NCI-H526 (cell line): ENCODE results near the gene SHISA2.
"Not testable (repeated sequence)": the region's sequence is repeated elsewhere in the genome, so short reads cannot be mapped to it uniquely, and the experiment has no call there.

Experiments used
- DNase-seq, 2 experiments: peaks; one replicate each; lab custom pipeline; 2025; lab: John Stamatoyannopoulos, UW

The SHISA2 gene

GRCh38 chr13:26051657-26052311 is at the start of gene SHISA2:
SHISA2 (minus strand) TSS chr13:26052016; CDS start chr13:26050975, 1,041 bp downstream.
- peak; percentile 32 to 86 for DNase-seq

GRCh38 chr13:26095846-26096610 is 44.2 kb upstream of the SHISA2 start:
- no peak for DNase-seq

GRCh38 chr13:26095338-26095737 is 43.5 kb upstream of the SHISA2 start:
- peak in 1 of 2 experiments; percentile 15 for DNase-seq

- not testable (repeated sequence) for DNase-seq
These were observed 25.0 kb upstream of the SHISA2 start for GRCh38 chr13:26076821-26077220.

- DNase-seq, result peak in 1 of 2 experiments; percentile 41
These were observed 23.7 kb upstream of the SHISA2 start for GRCh38 chr13:26075498-26075897.

- no peak for DNase-seq
These were observed 22.9 kb upstream of the SHISA2 start for GRCh38 chr13:26074706-26075105.

GRCh38 chr13:26072335-26072734 is 20.5 kb upstream of the SHISA2 start:
- not testable (repeated sequence) for DNase-seq

GRCh38 chr13:26071691-26072090 is 19.9 kb upstream of the SHISA2 start:
- DNase-seq, result no peak

- not testable (repeated sequence) for DNase-seq
These were observed 17.8 kb upstream of the SHISA2 start for GRCh38 chr13:26069642-26070041.

- DNase-seq, result not testable (repeated sequence)
These were observed 16.6 kb upstream of the SHISA2 start for GRCh38 chr13:26068372-26068771.

GRCh38 chr13:26067601-26068000 is 15.8 kb upstream of the SHISA2 start:
- no peak for DNase-seq

- not testable (repeated sequence) for DNase-seq
These were observed 14.7 kb upstream of the SHISA2 start for GRCh38 chr13:26066492-26066891.

- DNase-seq, result peak; percentile 50 to 89
These were observed 11.1 kb upstream of the SHISA2 start for GRCh38 chr13:26062853-26063444.

GRCh38 chr13:26061947-26062346 is 10.1 kb upstream of the SHISA2 start:
- no peak for DNase-seq

GRCh38 chr13:26061256-26061655 is 9.4 kb upstream of the SHISA2 start:
- DNase-seq, result no peak

GRCh38 chr13:26060357-26060756 is 8.5 kb upstream of the SHISA2 start:
- no peak for DNase-seq

GRCh38 chr13:26058704-26059103 is 6.9 kb upstream of the SHISA2 start:
- DNase-seq, result no peak

- no peak for DNase-seq
These were observed 3.1 kb upstream of the SHISA2 start for GRCh38 chr13:26054896-26055295.

GRCh38 chr13:26053418-26053980 is 1.7 kb upstream of the SHISA2 start:
- DNase-seq, result no peak

GRCh38 chr13:26052337-26052736 is 521 bp upstream of the SHISA2 start:
- DNase-seq, result no peak

- peak in 1 of 2 experiments; percentile 74 for DNase-seq
These were observed 572 bp downstream of the SHISA2 start for GRCh38 chr13:26051231-26051656.

- peak in 1 of 2 experiments; percentile 77 for DNase-seq
These were observed 1.1 kb downstream of the SHISA2 start for GRCh38 chr13:26050568-26051230.
